EH (cell line): ENCODE results near the gene THSD4.
A peak's percentile ranks its signal among the peaks of the same experiment; 100 is the strongest.
"Not testable (repeated sequence)": the region's sequence is repeated elsewhere in the genome, so short reads cannot be mapped to it uniquely, and the experiment has no call there.

Source experiments
- DNase-seq: peaks from one replicate; pipeline ENCODE4 v3.0.0-alpha.2; 2015; ENCODE audit warnings: low read depth

THSD4 gene

DNA sequence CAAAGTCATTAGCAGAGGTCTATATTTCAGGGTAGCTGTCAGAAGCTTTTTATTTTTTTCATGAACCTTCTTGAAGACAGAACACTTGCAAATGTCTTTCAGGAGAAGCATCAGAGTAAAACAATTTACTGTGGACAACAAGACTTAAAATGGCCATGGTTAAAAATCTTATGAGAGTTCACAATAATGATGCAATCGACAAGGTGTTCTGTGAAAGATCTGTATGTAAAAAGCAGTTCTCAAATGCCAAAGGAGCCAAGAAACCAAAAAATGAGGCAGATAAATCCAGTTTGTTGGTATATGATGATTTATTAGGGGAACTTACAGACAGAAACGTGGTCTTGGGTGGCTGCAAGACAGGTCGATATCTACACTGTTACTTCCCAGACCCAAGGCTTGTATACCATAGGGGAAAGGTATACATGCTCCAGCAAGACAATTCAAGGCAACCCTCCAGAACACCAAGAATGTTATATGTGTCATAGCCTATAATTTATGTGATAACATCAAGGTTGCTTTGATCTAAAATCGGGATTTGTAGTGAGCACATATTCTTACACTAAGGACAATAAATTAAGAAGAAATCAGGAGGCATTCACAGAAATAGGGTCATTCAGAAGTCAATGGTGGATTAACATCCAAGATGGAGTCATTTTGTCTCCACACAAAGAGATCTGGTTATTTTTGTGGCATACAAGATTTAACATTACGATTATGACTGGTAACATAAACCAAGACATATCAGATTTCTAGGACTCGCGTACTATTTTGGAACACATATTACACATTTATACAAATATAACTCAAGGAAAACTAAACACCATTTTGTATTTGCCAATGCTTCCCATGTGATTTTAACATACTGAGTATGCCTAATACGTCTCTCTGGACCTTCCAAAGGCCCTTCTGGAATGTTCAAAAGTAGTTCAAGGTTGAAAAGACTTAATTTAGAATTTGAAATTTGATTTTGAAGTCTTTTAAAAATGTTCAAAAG lies 316.4 kb downstream of the THSD4 start:
- no peak for DNase-seq

DNA sequence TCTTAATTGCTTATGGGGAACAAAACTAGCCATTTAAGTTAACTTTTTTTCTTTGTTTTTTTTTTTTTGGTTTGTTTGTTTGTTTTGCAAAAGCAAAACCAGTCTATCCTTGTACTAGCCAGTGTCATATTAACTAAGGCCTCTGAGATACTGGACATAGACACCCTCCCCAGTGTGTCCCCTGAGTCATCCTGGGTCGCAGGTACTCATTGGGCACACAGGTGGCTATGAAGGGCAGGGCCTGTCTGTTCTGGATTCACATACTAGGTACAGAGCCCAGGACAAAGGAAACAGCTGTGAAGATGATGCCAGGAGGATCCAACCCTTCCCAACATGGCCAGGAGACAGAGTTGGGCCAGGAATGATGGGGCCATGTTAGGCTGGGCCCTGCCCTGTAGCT lies 318.1 kb downstream of the THSD4 start:
- DNase-seq, result no peak

GRCh38 chr15:71434774-71435173 lies 319.5 kb downstream of the THSD4 start:
- peak; percentile 13 for DNase-seq

DNA sequence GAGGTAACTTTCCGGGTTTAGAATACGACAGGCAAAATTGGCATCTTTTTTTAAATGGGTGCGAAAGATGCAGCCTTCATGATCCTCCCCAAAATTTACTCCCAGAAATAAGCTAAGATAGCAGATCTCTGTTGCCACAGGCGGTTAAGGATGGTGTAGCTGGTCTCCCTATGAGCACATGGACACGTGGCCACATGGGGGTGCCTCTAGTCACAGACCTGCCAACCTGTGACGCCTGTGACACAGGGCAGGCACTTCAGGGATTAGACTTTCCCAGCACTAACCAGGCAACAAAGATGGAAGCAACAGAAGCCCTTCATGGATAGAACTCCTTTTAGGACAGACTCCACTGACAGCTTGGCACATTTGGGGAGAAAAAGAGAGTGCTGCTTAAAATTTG lies 320.3 kb downstream of the THSD4 start:
- DNase-seq, result no peak

- DNase-seq, result no peak
These were observed 321.6 kb downstream of the THSD4 start for GRCh38 chr15:71436854-71437253.

GRCh38 chr15:71437404-71437803 lies 322.1 kb downstream of the THSD4 start:
- DNase-seq, result no peak

- DNase-seq, result peak; percentile 46
These were observed 322.6 kb downstream of the THSD4 start for GRCh38 chr15:71437919-71438318.

- not testable (repeated sequence) for DNase-seq
These were observed 324.2 kb downstream of the THSD4 start for GRCh38 chr15:71439478-71439877.

- DNase-seq, result peak; percentile 75
These were observed 325.3 kb downstream of the THSD4 start for GRCh38 chr15:71440489-71441110.

DNA sequence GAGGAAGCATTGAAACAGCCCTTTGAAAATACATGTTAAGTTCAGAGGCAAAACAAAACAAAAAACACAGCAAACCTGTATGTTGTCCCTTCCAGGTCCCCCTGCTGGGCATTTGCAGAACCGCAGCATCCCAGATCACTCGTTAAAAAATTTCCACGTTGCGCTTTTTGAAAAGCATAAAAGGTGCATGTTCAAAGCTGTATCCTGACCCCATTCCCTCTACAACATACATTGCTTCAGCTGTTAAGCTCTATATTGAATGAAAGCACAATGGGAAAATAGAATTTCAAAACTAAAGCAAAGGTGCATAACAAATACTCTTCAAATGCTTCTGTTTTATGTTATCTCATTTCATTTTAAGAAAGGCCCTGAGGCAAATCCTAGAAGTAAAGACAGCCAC lies 328.3 kb downstream of the THSD4 start:
- DNase-seq, result peak; percentile 48

GRCh38 chr15:71444032-71444810 lies 328.9 kb downstream of the THSD4 start:
- DNase-seq, result no peak

DNA sequence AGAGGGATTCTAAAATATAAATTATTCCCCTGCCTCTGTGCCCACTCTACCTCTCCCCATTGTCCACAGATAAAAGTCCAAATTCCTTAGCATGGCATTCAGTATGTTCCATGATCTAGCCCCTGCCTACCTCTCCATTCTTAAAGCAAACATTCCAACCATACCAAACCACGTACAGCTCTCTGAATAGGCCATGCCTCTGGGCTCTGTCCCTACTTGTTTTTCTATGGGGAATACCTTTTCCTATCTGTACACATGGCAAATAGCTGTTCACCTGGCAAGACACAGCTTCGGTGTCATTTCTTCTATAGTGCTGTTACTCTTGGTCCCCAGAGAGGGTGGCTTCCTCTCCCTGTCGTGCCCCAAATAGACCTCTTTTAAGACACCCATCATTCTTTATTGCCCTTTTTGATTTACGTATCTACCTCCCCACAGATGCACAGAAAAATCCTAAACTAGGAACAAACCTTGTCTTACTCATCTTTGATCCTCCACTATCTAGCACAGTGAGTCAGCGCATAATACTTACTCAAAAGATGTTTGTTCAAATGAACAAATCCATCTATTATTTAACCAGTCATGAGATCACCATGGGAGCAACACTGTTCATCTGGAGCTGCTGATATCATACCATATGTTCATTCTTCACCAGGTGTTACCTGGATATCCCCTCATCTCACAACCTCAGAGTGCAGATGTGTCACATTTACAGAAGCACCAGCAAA lies 329.8 kb downstream of the THSD4 start:
- DNase-seq, result peak; percentile 55

DNA sequence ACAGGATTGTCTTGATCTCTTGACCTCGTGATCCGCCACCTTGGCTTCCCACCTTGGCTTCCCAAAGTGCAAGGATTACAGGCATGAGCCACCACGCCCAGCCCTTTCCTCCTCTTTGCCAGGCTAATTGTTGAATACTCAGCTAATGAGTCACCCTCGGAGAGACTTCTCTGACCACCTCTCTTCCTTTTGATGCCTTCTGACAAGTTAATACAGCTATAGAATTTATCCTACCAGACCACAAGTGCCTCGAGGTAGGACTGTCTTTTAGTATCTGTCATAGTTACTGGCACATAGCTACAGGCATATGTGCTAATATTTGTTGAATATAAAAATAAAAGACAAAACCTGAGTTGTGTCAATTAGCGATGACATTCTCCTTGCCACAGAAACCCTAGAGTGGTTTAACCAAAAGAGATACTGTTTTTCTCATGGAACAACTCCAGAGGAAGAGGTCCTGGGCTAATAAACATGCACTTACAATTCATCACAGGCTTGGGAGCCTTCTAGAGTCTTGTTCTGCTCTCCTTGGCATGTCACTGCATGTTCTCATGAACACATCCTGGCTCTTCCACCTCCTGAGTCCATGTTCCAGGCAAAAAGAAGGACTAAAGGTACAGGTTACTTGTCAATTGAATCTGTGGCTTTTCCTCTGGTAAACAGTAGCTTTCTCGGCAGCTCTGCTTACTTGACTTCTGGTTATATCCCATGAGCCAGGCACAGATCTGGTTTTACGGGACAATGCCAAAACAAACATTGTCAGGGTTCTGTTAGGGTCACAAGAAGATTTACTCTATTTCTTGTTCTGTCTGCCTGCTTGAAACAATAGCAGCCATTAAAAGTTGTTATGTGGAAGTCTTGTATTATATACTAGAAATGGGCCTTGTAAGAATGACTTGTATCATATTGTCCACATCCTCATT lies 332.3 kb downstream of the THSD4 start:
- peak; percentile 67 for DNase-seq

GRCh38 chr15:71448688-71449114 lies 333.4 kb downstream of the THSD4 start:
- DNase-seq, result peak; percentile 75

DNA sequence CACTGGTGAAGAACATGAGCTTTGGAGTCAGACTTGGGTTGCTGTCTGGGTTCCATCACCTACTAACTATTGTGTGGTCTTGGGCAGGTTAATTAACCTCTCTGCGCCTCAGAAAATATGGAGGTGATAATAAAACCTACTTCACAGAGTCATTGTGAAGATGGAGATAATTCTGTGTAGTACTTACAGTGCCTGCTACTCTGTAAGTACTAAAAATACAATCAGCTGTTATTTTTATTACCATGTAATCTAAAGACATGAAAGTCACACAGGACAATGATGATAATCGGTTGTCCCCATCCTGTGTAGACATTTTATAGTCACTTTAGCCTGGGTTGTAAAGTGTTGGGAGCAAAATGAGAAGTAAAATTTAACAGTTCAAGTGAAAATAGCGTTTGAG lies 334.1 kb downstream of the THSD4 start:
- no peak for DNase-seq

- no peak for DNase-seq
These were observed 334.7 kb downstream of the THSD4 start for GRCh38 chr15:71449956-71450355.

GRCh38 chr15:71451130-71451529 lies 335.9 kb downstream of the THSD4 start:
- DNase-seq, result no peak

DNA sequence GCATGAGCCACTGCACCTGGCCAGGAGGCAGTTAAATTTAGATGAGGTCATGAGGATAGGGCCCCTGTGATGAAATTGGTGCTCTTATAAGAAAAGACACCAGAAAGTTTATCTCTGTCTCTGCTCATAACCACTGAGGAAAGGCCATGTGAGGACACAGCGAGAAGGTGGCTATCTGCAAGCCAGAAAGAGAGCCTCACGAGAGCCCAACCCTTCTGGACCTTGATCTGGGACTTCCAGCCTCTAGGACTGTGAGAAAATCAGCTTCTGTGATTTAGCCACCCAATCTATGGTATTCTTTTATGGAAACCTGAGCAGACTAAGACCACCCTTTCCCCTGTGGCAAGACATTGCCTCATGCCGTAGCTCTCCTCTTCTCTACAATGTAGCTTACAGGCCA lies 337.6 kb downstream of the THSD4 start:
- DNase-seq, result no peak

DNA sequence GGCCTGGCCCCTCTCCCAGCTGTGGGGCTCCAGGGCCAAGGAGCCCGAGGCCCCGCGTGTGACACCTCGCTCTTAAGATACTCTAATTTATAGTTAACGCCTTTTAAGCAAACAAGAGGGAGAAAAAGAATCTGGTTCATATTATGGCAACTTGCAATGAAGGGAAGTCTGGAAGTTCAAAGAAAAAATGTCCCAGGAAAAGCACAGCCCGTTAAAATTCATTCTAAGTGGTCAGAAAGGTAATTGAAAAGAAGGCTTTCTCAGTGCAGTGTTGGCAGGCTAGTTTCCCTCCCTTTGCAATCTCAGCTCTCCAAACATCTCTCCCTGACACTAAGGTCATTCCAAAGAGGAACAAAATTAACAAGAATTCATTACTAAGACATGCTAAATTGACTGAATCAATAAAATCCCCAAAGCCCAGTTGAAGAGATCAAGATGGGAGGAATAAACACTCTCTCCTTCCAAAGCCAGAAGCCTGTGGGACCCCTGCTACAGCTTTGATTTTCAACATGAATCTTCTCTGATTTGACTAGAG lies 339.3 kb downstream of the THSD4 start:
- no peak for DNase-seq

DNA sequence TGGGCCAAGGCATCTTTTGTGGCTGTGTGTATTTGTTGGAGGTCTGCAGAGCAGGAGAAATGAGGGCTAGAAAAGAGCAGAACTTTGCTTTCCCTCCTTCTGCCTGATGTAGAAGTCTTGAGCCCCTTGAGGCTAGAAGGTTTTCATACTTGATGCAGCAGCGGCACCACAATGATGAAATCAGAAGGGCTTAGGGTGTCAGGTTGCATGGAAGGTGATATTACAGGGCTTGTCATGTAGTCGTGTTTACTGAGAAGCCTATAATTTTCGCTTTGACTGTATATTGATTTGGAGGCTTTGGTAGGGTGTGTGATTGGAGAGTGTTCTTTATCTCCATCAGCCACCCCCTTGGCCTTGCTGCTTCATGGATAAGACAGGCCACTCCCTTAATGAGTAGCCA lies 339.8 kb downstream of the THSD4 start:
- DNase-seq, result no peak
